Smooth muscle cell (in vitro differentiated cells): Measurements from ENCODE around the gene FAM151A. TPM values are rescaled to one million over a fixed set of nuclear protein-coding genes. Genes with fewer than 3 reads are reported as not detected.

ENCODE experiments used
- DNase-seq: peaks from one replicate; lab custom pipeline; 2025; ENCODE audit not compliant: unreplicated experiment; lab: John Stamatoyannopoulos, UW
- H2AFZ ChIP-seq: fragments of 200-600 bp; sonication (generic); 2 replicates; pipeline ENCODE4 v1.6.0; 2016; ENCODE audit warnings: antibody characterized with exemption, low read depth, mild to moderate bottlenecking
- H3F3A ChIP-seq: fragments of 200-600 bp; sonication (generic); 2 replicates; pipeline ENCODE4 v1.6.0; 2017; ENCODE audit warnings: antibody characterized with exemption, low read depth
- H3K27ac ChIP-seq: fragments of 200-600 bp; sonication (generic); 2 replicates; pipeline ENCODE4 v1.5.1; 2016; ENCODE audit warnings: low read depth, mild to moderate bottlenecking
- H3K27me3 ChIP-seq: fragments of 200-600 bp; sonication (generic); 2 replicates; pipeline ENCODE4 v1.6.1; 2016; ENCODE audit warnings: low read depth, mild to moderate bottlenecking
- H3K36me3 ChIP-seq: fragments of 200-600 bp; sonication (generic); 2 replicates; pipeline ENCODE4 v1.5.1; 2016; ENCODE audit warnings: low read depth
- H3K4me1 ChIP-seq: fragments of 200-600 bp; sonication (generic); 2 replicates; pipeline ENCODE4 v1.5.1; 2016; ENCODE audit warnings: low read depth
- H3K4me2 ChIP-seq: fragments of 200-600 bp; sonication (generic); 2 replicates; pipeline ENCODE4 v1.6.0; 2016; ENCODE audit warnings: mild to moderate bottlenecking
- H3K4me3 ChIP-seq: fragments of 200-600 bp; sonication (generic); 2 replicates; pipeline ENCODE4 v1.5.1; 2016; ENCODE audit warnings: mild to moderate bottlenecking
- H3K79me2 ChIP-seq: fragments of 200-600 bp; sonication (generic); 2 replicates; pipeline ENCODE4 v1.6.0; 2016; ENCODE audit warnings: low read depth, mild to moderate bottlenecking
- H3K9ac ChIP-seq: fragments of 200-600 bp; sonication (generic); 2 replicates; pipeline ENCODE4 v1.6.0; 2016; ENCODE audit warnings: low read depth
- H3K9me3 ChIP-seq: fragments of 200-600 bp; sonication (generic); replicated peaks from 2 replicates; pipeline ENCODE4 v1.5.1; 2016; ENCODE audit warnings: low read depth
- H4K20me1 ChIP-seq: fragments of 200-600 bp; sonication (generic); 2 replicates; pipeline ENCODE4 v1.6.0; 2016; ENCODE audit warnings: low read depth
- WGBS: methylation state at CpG from one replicate; pipeline ENCODE4 v1.1.7; 2016; ENCODE audit warnings: low lambda C conversion rate; 5-methylcytosine and 5-hydroxymethylcytosine counted together
- polyA plus RNA-seq: library from polyadenylated mRNA; unstranded; fragments of >200 nt; fragmentation: Nextera tagmentation; extraction: Ambion mirVana; gene quantifications from 2 replicates; pipeline ENCODE4 v1.2.1, GENCODE V29; 2016
- total RNA-seq: library from RNA; depleted of rRNA; stranded (reverse); fragments of >200 nt; gene quantifications from 2 replicates; pipeline ENCODE4 v1.2.3, GENCODE V29; 2014
- TF ChIP-seq, protein P1 (sequence below): fragments of 200-600 bp; sonication (generic); IDR thresholded peaks from 2 replicates; pipeline ENCODE4 v1.5.1; 2017; ENCODE audit warnings: borderline replicate concordance, mild to moderate bottlenecking, antibody characterized with exemption; ENCODE audit not compliant: insufficient read depth, poor library complexity, severe bottlenecking

FAM151A gene
- total and polyA plus RNA-seq, 2 experiments from 2014 or later, result not detected

DNA sequence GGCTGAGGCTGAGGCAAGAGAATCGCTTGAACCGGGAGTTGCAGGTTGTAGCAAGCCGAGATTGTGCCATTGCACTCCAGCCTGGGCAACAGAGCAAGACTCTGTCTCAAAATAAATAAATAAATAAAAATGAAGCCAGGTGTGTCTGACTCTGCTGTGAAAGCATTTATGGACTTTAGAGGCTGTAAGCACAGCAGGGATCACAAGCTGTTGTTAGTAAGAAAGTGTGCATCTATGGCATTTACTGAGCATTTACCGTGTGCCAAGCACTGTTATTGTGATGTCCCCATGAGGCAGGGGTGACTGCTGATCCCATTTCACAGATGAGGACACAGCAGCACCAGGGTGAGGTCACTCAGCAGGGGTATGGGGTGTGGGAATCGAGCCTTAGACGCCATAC, 20.1 kb downstream of the FAM151A start:
- 91% methylated on average over 6 of the region's 6 CpGs for WGBS
- Histone ChIP-seq H3K4me1 (no peaks in the 10 kb centered on the region), H3K27ac (no peak overlapping the region), H3K4me2 (no peak overlapping the region), H3K4me3 (no peak overlapping the region), H3K27me3 (no peaks in the 10 kb centered on the region), H3K79me2 (no peaks in the 10 kb centered on the region), H4K20me1 (no peaks in the 10 kb centered on the region), H3K9me3 (no peaks in the 10 kb centered on the region), H2AFZ (no peak overlapping the region), H3F3A (no peaks in the 10 kb centered on the region), H3K36me3 (no peaks in the 10 kb centered on the region), H3K9ac (no peak overlapping the region)
- TF ChIP-seq, protein P1, sequence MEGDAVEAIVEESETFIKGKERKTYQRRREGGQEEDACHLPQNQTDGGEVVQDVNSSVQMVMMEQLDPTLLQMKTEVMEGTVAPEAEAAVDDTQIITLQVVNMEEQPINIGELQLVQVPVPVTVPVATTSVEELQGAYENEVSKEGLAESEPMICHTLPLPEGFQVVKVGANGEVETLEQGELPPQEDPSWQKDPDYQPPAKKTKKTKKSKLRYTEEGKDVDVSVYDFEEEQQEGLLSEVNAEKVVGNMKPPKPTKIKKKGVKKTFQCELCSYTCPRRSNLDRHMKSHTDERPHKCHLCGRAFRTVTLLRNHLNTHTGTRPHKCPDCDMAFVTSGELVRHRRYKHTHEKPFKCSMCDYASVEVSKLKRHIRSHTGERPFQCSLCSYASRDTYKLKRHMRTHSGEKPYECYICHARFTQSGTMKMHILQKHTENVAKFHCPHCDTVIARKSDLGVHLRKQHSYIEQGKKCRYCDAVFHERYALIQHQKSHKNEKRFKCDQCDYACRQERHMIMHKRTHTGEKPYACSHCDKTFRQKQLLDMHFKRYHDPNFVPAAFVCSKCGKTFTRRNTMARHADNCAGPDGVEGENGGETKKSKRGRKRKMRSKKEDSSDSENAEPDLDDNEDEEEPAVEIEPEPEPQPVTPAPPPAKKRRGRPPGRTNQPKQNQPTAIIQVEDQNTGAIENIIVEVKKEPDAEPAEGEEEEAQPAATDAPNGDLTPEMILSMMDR, result no peak
- no peak for DNase-seq

DNA sequence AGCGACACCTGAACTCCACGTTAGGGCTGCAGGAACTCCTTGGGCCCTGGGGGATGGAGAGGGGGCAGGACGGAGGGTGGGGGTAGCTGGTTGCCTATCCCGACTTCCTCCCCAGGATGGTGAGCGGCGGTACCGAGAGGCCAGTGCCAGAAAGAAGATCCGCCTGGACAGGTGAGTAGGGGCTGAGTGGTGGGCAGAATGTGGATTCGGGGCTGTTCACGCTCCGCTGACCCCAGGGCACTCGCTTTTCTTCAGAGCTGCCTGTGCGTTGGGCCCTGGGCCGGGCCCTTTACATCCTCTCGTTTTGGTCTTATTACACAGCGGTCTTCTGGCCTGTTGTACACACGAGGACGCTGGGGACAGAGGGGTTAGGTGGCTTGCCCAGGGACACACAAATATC, 20.8 kb downstream of the FAM151A start:
- Histone ChIP-seq H3K27me3 (no peaks in the 10 kb centered on the region), H3K4me2 (no peak overlapping the region), H3K36me3 (no peaks in the 10 kb centered on the region), H3K27ac (no peak overlapping the region), H3K9me3 (no peaks in the 10 kb centered on the region), H3F3A (no peaks in the 10 kb centered on the region), H4K20me1 (no peaks in the 10 kb centered on the region), H3K4me1 (no peaks in the 10 kb centered on the region), H3K4me3 (no peak overlapping the region), H3K9ac (no peak overlapping the region), H2AFZ (no peak overlapping the region), H3K79me2 (no peaks in the 10 kb centered on the region)
- no peak for DNase-seq
- 97% methylated on average over 16 of the region's 18 CpGs for WGBS
- TF ChIP-seq, protein P1, result no peak

DNA sequence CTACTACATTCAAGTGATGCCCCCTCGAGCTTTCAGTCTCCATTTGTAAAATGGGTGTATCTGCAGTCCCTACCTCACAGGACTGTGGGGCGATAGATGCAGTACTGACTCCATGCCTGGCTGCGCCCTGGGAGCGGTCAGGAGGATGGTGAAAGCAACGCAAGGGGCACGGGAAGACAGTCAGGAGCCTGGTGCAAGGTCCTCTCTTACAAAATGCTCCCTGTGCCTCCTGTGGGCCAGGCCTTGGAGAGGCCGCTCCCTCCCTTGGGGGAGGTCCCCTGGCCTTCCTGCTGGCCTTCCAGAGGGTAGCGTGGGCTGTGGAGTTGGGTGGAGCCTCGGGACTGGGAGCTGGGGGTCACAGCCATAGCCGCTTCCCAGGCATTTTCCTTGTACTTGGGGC, 21.6 kb downstream of the FAM151A start:
- Histone ChIP-seq H3K4me3 (no peak overlapping the region), H3K79me2 (no peaks in the 10 kb centered on the region), H3K27me3 (no peaks in the 10 kb centered on the region), H3K27ac (no peak overlapping the region), H3K4me2 (no peak overlapping the region), H3K9me3 (no peaks in the 10 kb centered on the region), H3K9ac (no peak overlapping the region), H3F3A (no peaks in the 10 kb centered on the region), H3K36me3 (no peaks in the 10 kb centered on the region), H3K4me1 (no peaks in the 10 kb centered on the region), H4K20me1 (no peaks in the 10 kb centered on the region), H2AFZ (no peak overlapping the region)
- TF ChIP-seq, protein P1, result no peak
- DNase-seq, result no peak
- 93% methylated on average over 10 of the region's 10 CpGs for WGBS

DNA sequence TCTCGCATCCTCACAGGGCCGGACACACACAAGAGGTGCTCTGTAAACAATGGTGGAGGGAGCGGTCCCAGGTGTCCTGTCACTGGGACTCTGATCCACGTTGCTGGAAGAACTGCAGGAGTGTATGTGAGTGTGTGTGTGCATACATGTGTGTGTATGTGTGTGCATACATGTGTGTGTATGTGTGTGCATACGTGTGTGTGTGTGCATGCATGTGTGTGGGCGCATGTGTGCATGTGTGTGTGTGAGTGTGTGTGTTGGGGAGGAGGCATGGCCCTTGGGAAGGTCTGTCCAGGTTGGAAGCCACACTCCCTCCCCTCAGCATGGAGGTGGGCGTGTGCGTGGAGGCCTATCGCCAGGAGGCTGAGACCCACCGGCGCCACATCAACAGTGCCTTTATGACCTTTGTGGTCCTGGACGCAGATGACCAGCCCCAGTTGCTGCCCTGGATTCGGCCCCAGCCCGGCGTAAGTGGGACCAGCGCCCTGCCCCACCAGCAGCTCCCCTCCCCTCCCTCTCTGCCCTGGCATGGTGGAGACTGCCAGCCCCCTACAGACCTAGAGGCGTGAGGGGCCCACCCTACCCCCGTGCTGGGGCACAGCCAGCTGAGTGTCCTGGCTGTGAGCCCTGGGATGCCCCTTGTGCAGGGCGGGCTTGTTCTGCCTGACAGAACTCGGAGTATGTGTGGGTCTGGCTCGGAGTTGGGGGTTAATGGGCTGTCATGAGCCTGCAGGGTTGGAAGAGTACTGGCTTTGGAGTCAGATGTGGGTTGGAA, 22.2 kb downstream of the FAM151A start:
- H3K9ac ChIP-seq, result no peak overlapping the region
- no peaks in the 10 kb centered on the region for H3K4me1 ChIP-seq
- 94% methylated on average over 19 of the region's 21 CpGs for WGBS
- H4K20me1 ChIP-seq, result no peaks in the 10 kb centered on the region
- no peaks in the 10 kb centered on the region for H3K9me3 ChIP-seq
- no peak overlapping the region for H3K27ac ChIP-seq
- H3F3A ChIP-seq, result no peaks in the 10 kb centered on the region
- no peaks in the 10 kb centered on the region for H3K79me2 ChIP-seq
- H3K36me3 ChIP-seq, result no peaks in the 10 kb centered on the region
- no peak overlapping the region for H3K4me2 ChIP-seq
- TF ChIP-seq, protein P1, result no peak
- no peak for DNase-seq
- H3K4me3 ChIP-seq, result no peak overlapping the region
- no peaks in the 10 kb centered on the region for H3K27me3 ChIP-seq
- no peak overlapping the region for H2AFZ ChIP-seq
